ENCODE results near the gene FAM177B.

Gene FAM177B

DNA sequence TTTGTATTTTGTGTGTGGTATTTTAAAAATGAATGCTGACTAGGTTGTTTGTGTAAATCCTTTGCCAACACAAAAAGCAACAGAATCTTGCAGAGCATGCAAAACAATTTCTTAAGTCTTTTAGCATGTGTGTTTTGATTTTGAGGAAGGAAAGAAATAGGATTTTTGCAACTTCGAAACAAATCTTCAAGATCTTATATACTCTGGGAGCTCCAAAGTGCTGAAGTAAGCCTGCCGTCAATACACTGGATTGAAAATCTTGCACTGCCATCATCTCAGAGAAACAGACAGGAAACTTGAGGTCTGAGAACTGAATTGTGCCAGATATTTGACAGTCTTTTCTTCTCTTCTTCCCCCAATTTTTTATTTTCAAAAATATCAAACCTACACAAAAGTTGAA lies 48.5 kb downstream of the FAM177B start:
- FAIRE-seq (no peak), DNase-seq (ENCODE audit: insufficient read length, low spot score) (no peak)
- TF ChIP-seq POLR2A (IDR thresholded peaks at IDR 0.05; ENCODE audit: low read depth, low read length): no peak

- TF ChIP-seq POLR2A (IDR thresholded peaks at IDR 0.05; ENCODE audit: low read depth, low read length): no peak
- DNase-seq (ENCODE audit: insufficient read length, low spot score) (no peak), FAIRE-seq (no peak)
Measured at GRCh38 chr1:222786121-222786520, 49.1 kb downstream of the FAM177B start.

- no peak for TF ChIP-seq POLR2A (IDR thresholded peaks at IDR 0.05; ENCODE audit: low read depth, low read length)
- DNase-seq (ENCODE audit: insufficient read length, low spot score) (no peak), FAIRE-seq (no peak)
Measured at GRCh38 chr1:222787729-222788128, 50.7 kb downstream of the FAM177B start.

GRCh38 chr1:222788402-222789156 lies 51.6 kb downstream of the FAM177B start:
- FAIRE-seq (no peak), DNase-seq (ENCODE audit: insufficient read length, low spot score) (no peak)
- no peak for TF ChIP-seq POLR2A (IDR thresholded peaks at IDR 0.05; ENCODE audit: low read depth, low read length)

GRCh38 chr1:222790115-222790514 lies 53.1 kb downstream of the FAM177B start:
- no peak for TF ChIP-seq POLR2A (IDR thresholded peaks at IDR 0.05; ENCODE audit: low read depth, low read length)
- no peak for DNase-seq (ENCODE audit: insufficient read length, low spot score)
- no peak for FAIRE-seq

DNA sequence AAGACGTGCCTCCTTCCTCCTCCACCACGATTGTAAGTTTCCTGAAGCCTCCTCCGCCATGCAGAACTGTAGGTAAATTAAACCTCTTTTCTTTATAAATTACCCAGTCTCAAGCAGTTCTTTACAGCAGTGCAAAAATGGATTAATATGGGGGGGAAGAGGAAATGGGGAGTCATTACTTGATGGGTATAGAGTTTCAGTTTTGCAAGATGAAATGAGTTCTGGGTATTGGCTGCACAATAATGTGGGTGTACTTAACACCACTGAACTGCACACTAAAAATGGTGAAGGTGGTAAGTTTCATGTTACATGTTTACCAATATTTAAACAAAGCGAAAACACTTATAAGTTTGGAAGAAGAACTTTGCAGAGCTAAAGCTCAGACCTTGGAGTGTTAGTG lies 53.5 kb downstream of the FAM177B start:
- no peak for TF ChIP-seq POLR2A (IDR thresholded peaks at IDR 0.05; ENCODE audit: low read depth, low read length)
- FAIRE-seq (no peak), DNase-seq (ENCODE audit: insufficient read length, low spot score) (no peak)

DNA sequence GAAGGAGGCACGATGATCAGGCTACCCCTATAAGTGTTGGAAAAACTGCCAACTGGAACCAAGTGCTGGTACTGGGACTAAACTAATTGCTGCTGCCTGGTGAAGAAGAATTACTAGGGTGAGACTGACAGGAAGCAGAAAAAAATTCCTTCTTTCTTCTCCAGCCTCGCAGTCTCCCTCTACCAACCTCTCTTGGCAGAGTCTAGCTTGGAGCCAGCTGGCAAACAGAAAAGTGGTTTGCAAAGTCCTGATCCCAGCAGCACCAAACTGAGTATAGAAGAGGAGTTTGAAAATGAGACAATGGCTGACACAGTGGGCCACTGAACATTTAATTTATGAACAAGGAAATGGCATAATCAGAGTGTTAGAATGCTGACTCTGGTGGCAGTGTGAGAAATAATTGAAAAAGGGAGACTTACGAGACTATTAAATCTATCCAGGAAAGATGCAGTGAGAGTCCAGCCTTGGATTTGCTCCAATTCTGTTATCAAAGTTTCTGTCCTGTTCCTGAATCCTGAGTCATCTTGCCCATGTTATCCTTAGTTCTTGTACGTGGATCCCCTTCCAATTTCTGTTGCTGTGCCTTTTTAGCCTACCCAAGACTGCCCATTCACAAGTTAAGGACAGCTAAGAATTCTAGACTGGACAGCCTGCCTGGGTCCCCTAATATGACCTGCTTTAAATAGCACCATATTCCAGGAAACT lies 54.2 kb downstream of the FAM177B start:
- no peak for TF ChIP-seq POLR2A (IDR thresholded peaks at IDR 0.05; ENCODE audit: low read depth, low read length)
- DNase-seq (ENCODE audit: insufficient read length, low spot score) (no peak), FAIRE-seq (no peak)

DNA sequence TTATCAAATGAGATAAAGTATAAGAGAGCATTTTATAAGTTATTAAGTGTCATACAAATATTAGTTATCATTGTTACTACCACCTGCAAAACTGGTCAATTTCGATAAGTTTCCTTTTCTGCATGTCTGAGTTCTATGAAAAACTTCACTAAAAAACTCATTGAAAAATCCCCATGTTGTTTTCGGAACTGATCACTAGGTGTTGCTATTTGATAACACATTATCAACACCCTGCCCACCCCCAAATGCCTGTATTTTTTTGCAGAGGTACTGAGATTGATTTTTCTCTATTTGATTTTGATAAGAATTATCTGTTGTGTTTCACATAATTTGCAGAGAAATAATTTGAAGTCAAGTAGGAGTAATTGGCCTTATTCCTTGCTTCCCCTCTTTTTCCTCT lies 55.7 kb downstream of the FAM177B start:
- FAIRE-seq: no peak
- no peak for DNase-seq (ENCODE audit: insufficient read length, low spot score)

GRCh38 chr1:222794656-222795474 lies 57.9 kb downstream of the FAM177B start:
- DNase-seq (ENCODE audit: insufficient read length, low spot score) (no peak), FAIRE-seq (no peak)
- no peak for TF ChIP-seq POLR2A (IDR thresholded peaks at IDR 0.05; ENCODE audit: low read depth, low read length)

More for the DNA sequence above, 55.7 kb downstream of the FAM177B start:
- TF ChIP-seq POLR2A (IDR thresholded peaks at IDR 0.05; ENCODE audit: low read depth, low read length): no peak

DNA sequence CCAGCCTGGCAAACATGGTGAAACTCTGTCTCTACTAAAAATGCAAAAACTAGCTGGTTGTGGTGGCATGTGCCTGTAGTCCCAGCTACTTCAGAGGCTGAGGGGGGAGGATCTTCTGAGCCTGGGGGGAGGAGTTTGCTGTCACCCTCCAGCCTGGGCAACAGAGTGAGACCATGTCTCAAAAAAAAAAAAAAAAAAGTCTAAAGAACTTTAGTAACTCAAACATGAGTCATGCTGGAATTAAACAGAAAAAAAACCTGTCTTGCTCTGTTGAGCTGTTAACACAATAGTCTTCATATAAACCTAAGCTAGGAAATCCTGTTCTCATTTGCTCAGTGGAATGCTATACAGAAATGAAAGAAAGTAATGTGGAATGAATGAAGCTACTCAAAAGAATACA lies 61.1 kb downstream of the FAM177B start:
- DNase-seq (ENCODE audit: insufficient read length, low spot score): no peak
- FAIRE-seq: no peak
- no peak for TF ChIP-seq POLR2A (IDR thresholded peaks at IDR 0.05; ENCODE audit: low read depth, low read length)

- TF ChIP-seq POLR2A (IDR thresholded peaks at IDR 0.05; ENCODE audit: low read depth, low read length): no peak
- no peak for FAIRE-seq
Measured at GRCh38 chr1:222798975-222799374, 62.0 kb downstream of the FAM177B start.

More at GRCh38 chr1:222798975-222799374, 62.0 kb downstream of the FAM177B start:
- no peak for DNase-seq (ENCODE audit: insufficient read length, low spot score)

Data from H54 (cell line).